ENCODE data around the gene ZNF410. TPM values are rescaled to one million over a fixed set of nuclear protein-coding genes. Genes with fewer than 3 reads are reported as not detected.

Gene ZNF410
- total and polyA plus RNA-seq, 2 donors (not counting 3 experiments of a cell fraction or from before 2014, with no cell fraction given), result 21.8 to 45.0 TPM

DNA sequence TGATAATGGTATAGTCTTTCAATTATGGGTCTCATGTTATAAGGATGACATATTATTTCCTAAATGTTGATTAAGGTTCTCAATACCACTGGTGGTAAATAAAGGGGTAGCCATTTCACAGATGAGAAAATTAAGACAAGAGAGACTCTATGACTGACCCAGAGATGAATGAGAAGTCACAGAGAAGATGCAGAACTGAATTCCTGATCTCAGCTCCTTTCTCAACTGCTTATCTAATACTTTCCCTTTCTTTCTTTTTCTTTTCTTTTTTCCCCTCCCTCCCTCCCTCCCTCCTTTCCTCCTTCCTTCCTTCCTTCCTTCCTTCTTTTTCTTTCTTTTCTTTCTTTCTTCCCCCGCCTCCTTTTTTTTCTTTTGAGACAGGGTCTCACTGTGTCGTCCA lies 43.4 kb upstream of the ZNF410 start:
- FAIRE-seq, result no peak
- Histone ChIP-seq H4K20me1 (replicated peaks; ENCODE audit: control insufficient read depth, extremely low read depth, insufficient read depth, low read length) (no peaks in the 10 kb centered on the region), H3K79me2 (ENCODE audit: control insufficient read depth, insufficient read depth, low read length) (no peaks in the 10 kb centered on the region), H3K4me3 (replicated peaks in 1 of 3; ENCODE audit: insufficient read depth in 1 of 3, low read depth in 1 of 3, low read length in 3 of 3) (no peak overlapping the region), H3K27me3 (ENCODE audit: control insufficient read depth in 2 of 2, insufficient read depth in 2 of 2, low read length in 2 of 2) (no peaks in the 10 kb centered on the region), H3K9me1 (replicated peaks; ENCODE audit: control insufficient read depth, extremely low read depth, insufficient read depth, low read length) (no peaks in the 10 kb centered on the region), H3K36me3 (ENCODE audit: control insufficient read depth in 2 of 2, extremely low read depth in 1 of 2, insufficient read depth in 2 of 2, low read length in 2 of 2) (no peaks in the 10 kb centered on the region), H3K4me1 (ENCODE audit: control insufficient read depth, extremely low read depth, insufficient read depth, low read length) (no peaks in the 10 kb centered on the region), H2AFZ (ENCODE audit: low read depth, low read length) (no peak overlapping the region), H3K9me3 (replicated peaks; ENCODE audit: control insufficient read depth, insufficient read depth, low read length) (no peaks in the 10 kb centered on the region), H3K27ac (ENCODE audit: insufficient read depth, low read depth, low read length) (no peak overlapping the region), H3K4me2 (ENCODE audit: insufficient read depth, low read length) (no peak overlapping the region), H3K9ac (replicated peaks; ENCODE audit: extremely low read depth, insufficient read depth, low read length) (no peak overlapping the region)
- TF ChIP-seq FOS (IDR thresholded peaks at IDR 0.05; ENCODE audit: borderline replicate concordance, insufficient read depth, low read length), result no peak
- TF ChIP-seq, protein P1, sequence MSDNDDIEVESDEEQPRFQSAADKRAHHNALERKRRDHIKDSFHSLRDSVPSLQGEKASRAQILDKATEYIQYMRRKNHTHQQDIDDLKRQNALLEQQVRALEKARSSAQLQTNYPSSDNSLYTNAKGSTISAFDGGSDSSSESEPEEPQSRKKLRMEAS (IDR thresholded peaks at IDR 0.05; ENCODE audit: insufficient read depth, insufficient read length), result no peak
- TF ChIP-seq POLR2A (IDR thresholded peaks at IDR 0.05; ENCODE audit: low read depth, low read length), result no peak
- no peak for TF ChIP-seq JUN (IDR thresholded peaks at IDR 0.05; ENCODE audit: borderline replicate concordance, insufficient read depth, insufficient read length, low read depth)
- no peak for TF ChIP-seq MYC (IDR thresholded peaks at IDR 0.05; ENCODE audit: low read depth, low read length)
- TF ChIP-seq, protein P2, sequence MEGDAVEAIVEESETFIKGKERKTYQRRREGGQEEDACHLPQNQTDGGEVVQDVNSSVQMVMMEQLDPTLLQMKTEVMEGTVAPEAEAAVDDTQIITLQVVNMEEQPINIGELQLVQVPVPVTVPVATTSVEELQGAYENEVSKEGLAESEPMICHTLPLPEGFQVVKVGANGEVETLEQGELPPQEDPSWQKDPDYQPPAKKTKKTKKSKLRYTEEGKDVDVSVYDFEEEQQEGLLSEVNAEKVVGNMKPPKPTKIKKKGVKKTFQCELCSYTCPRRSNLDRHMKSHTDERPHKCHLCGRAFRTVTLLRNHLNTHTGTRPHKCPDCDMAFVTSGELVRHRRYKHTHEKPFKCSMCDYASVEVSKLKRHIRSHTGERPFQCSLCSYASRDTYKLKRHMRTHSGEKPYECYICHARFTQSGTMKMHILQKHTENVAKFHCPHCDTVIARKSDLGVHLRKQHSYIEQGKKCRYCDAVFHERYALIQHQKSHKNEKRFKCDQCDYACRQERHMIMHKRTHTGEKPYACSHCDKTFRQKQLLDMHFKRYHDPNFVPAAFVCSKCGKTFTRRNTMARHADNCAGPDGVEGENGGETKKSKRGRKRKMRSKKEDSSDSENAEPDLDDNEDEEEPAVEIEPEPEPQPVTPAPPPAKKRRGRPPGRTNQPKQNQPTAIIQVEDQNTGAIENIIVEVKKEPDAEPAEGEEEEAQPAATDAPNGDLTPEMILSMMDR (IDR thresholded peaks at IDR 0.05; ENCODE audit: extremely low read depth in 1 of 2, insufficient read depth in 1 of 2, low read depth in 1 of 2, low read length in 2 of 2), result no peak
- TF ChIP-seq POLR2AphosphoS5 (IDR thresholded peaks at IDR 0.05; ENCODE audit: insufficient read depth, low read depth, low read length), result no peak
- TF ChIP-seq GATA2 (IDR thresholded peaks at IDR 0.05; ENCODE audit: insufficient read depth, insufficient read length, low read depth, low read length), result no peak
- TF ChIP-seq EZH2 (IDR thresholded peaks at IDR 0.05; ENCODE audit: borderline replicate concordance, low read depth, low read length, severe bottlenecking), result no peak
- ChIA-PET CTCF (no interaction called here), POLR2A (no interaction called here)
- no TSS peak for BruUV-seq (replicated peaks)
- DNase-seq (ENCODE audit: low read depth, low spot score), result no peak
- intact Hi-C loops (cut with micrococcal nuclease) (no loop called here), dilution Hi-C loops (cut with MboI; ENCODE audit: extremely low pct_ligation_motif_present, low sequenced_read_pairs) (no loop called here)

All from endothelial cell of umbilical vein (primary cell).